GM12874 (cell line): ENCODE data around the gene ATAD3A.

ENCODE experiments used
- TF ChIP-seq, protein P1 (sequence below): IDR thresholded peaks from 2 replicates; pipeline ENCODE4 v1.5.1; 2011; ENCODE audit warnings: low read depth, mild to moderate bottlenecking, control low read depth, low read length, moderate library complexity; ENCODE audit not compliant: insufficient read depth

Gene ATAD3A

GRCh38 chr1:1491601-1492000 is 20.4 kb upstream of the ATAD3A start:
- TF ChIP-seq, protein P1, sequence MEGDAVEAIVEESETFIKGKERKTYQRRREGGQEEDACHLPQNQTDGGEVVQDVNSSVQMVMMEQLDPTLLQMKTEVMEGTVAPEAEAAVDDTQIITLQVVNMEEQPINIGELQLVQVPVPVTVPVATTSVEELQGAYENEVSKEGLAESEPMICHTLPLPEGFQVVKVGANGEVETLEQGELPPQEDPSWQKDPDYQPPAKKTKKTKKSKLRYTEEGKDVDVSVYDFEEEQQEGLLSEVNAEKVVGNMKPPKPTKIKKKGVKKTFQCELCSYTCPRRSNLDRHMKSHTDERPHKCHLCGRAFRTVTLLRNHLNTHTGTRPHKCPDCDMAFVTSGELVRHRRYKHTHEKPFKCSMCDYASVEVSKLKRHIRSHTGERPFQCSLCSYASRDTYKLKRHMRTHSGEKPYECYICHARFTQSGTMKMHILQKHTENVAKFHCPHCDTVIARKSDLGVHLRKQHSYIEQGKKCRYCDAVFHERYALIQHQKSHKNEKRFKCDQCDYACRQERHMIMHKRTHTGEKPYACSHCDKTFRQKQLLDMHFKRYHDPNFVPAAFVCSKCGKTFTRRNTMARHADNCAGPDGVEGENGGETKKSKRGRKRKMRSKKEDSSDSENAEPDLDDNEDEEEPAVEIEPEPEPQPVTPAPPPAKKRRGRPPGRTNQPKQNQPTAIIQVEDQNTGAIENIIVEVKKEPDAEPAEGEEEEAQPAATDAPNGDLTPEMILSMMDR, result no peak

DNA sequence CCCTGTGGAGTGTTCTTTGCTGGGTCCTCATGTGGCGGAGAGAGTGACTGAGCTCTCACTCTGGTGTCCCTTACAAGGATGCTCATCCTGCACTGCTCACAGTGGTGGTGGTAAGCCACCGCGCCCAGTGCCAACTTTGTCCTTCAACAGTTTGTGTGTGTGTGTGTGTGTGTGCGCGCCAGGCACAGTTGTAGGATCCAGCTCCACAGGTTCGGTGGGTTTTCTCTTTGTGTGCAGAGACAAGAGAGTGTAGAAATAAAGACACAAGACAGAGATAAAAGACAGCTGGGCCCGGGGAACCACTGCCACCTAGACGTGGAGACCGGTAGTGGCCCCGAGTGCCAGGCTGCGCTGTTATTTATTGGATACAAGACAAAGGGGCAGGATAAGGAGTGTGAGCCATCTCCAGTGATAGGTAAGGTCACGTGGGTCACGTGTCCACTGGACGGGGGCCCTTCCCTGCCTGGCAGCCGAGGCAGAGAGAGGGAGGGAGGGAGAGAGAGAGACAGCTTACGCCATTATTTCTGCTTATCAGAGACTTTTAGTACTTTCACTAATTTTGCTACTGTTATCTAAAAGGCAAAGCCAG is 7.1 kb upstream of the ATAD3A start:
- TF ChIP-seq, protein P1, result peak; percentile 71

GRCh38 chr1:1507305-1507704 is 4.7 kb upstream of the ATAD3A start:
- TF ChIP-seq, protein P1, result no peak

- TF ChIP-seq, protein P1, result no peak
These were observed 940 bp upstream of the ATAD3A start for GRCh38 chr1:1510912-1511532.

- TF ChIP-seq, protein P1, result no peak
These were observed 6.1 kb downstream of the ATAD3A start for GRCh38 chr1:1517973-1518620.

- TF ChIP-seq, protein P1, result no peak
These were observed 9.4 kb downstream of the ATAD3A start for GRCh38 chr1:1521331-1521730.

DNA sequence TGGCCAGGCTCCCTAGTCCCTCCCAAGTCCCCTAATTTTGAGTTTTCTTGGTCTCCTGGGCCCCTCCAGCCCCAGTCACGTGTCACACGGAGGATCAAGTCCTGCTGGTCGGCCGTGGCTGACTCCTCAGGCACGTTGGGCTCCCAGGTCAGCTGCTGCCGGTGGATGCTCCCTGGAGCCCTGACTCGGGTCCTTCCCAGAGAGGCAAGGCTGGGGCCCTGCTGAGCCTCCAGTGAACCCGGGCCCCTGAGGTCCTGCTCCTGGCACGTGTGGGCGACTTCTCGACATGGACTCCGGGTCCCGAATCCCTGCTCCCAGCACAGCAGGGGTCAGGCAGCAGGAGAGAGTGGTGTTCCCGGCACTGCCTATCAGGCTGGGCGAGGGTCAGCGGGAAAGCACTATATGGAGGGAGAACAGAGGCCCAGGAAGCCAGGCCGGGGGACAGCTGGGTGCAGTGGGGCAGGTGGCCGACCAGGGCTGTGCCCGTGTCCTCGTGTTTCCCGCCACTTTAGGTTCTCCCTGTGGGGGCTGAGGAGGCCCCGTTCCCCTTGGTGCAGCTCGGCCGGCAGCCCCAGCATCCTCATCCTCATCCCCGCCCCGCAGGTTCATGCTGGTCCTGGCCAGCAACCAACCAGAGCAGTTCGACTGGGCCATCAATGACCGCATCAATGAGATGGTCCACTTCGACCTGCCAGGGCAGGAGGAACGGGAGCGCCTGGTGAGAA is 15.3 kb downstream of the ATAD3A start:
- TF ChIP-seq, protein P1, result no peak
